ENCODE results near the gene GRIP2.

DNA sequence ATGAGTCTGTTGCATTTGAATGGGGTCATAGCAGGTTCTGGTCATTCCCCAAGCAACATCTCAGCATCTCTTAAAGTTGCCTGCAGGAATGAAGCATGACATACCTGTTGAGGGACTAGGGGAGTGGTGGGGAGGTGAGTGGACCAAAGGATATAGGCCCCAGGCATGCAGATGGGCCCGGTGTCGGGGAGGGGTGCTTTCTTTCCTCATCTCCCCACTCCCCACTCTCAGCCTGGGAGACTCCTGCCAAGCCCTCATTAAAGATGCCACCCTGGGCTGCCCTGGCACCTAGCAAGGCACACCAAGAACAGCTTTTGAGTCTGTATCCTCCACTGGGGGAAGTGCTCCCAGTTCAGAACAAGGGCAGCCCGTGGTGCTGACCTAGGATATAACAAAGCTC is 54.2 kb downstream of the GRIP2 start:
- TF ChIP-seq, protein P1, sequence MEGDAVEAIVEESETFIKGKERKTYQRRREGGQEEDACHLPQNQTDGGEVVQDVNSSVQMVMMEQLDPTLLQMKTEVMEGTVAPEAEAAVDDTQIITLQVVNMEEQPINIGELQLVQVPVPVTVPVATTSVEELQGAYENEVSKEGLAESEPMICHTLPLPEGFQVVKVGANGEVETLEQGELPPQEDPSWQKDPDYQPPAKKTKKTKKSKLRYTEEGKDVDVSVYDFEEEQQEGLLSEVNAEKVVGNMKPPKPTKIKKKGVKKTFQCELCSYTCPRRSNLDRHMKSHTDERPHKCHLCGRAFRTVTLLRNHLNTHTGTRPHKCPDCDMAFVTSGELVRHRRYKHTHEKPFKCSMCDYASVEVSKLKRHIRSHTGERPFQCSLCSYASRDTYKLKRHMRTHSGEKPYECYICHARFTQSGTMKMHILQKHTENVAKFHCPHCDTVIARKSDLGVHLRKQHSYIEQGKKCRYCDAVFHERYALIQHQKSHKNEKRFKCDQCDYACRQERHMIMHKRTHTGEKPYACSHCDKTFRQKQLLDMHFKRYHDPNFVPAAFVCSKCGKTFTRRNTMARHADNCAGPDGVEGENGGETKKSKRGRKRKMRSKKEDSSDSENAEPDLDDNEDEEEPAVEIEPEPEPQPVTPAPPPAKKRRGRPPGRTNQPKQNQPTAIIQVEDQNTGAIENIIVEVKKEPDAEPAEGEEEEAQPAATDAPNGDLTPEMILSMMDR (IDR thresholded peaks at IDR 0.05): no peak
- TF ChIP-seq EP300 (IDR thresholded peaks at IDR 0.05) (no peak), POLR2A (IDR thresholded peaks at IDR 0.05) (no peak)

Data from ovary (tissue), 3 donors.